GM13977 (cell line): ENCODE data around the gene RHBDL3.
A peak's percentile ranks its signal among the peaks of the same experiment; 100 is the strongest.
"Not testable (repeated sequence)": the region's sequence is repeated elsewhere in the genome, so short reads cannot be mapped to it uniquely, and the experiment has no call there.

Experiments
- DNase-seq: peaks from one replicate; pipeline ENCODE4 v3.0.0; 2012; ENCODE audit warnings: low spot score
- CTCF ChIP-seq: IDR thresholded peaks from 2 replicates; pipeline ENCODE4 v1.5.1; 2012; ENCODE audit warnings: mild to moderate bottlenecking, control low read depth; ENCODE audit not compliant: insufficient read depth; ENCODE audit errors: extremely low read depth, missing control alignments
- in situ Hi-C: fragments of 300-500 bp; cut with MboI; formaldehyde crosslinking; loops from one replicate; pipeline ENCODE4 v1.12.0; 2022; ENCODE audit warnings: low sequenced_read_pairs, low pct_unique_long_range_greater_than_20kb, mixed read lengths, inconsistent platforms; ENCODE audit not compliant: unreplicated experiment

RHBDL3 gene

DNA sequence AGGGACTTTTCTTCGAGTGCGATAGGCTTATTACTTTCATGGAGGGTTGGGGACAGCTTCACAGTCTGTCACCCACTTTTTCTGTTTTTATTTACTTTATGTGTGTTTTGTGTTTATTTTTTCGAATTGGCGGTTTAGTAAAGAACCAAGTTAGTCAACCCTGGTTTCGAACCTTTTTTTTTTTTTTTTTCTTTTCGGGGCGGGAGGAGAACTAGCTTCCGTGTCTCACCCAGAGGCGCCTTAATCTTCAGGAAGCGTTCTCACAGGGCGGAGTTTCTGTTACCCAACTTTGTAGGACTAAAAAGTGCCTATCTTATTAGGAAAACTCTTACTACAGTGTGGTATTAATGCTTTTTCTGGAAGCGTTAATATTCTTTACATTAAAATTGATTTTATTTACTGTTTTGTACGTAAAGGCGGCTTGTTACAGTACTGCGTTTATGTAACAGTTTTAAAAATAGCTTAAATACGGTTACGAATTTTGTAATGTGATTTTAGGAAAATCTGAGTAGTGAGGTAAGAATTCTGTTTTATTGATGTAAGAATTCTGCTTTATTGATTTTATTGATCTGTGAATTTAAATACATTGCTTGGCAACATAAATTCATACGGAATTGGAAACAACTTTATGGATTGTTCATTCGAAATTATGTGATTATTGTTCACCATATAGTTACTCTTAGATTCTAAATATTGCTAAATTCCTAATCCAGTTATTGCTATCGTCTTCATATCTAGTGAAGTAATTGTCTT lies 85.2 kb downstream of the RHBDL3 start:
- in situ Hi-C loops, result no loop called here
- DNase-seq, result peak; percentile 34
- no peak for TF ChIP-seq CTCF

DNA sequence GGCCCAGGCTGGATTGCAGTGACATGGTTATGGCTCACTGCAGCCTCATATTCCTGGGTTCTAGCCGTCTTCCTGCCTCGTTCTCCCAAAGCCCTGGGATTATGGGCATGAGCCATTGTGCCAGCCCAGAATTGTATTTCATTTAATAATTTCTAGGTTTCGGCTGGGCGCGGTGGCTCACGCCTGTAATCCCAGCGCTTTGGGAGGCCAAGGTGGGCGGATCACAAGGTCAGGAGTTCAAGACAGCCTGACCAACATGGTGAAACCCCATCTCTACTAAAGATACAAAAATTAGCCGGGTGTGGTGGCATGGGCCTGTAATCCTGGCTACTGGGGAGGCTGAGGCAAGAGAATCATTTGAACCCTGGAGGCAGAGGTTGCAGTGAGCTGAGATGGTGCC lies 87.1 kb downstream of the RHBDL3 start:
- DNase-seq, in situ Hi-C loops: not testable (repeated sequence)

DNA sequence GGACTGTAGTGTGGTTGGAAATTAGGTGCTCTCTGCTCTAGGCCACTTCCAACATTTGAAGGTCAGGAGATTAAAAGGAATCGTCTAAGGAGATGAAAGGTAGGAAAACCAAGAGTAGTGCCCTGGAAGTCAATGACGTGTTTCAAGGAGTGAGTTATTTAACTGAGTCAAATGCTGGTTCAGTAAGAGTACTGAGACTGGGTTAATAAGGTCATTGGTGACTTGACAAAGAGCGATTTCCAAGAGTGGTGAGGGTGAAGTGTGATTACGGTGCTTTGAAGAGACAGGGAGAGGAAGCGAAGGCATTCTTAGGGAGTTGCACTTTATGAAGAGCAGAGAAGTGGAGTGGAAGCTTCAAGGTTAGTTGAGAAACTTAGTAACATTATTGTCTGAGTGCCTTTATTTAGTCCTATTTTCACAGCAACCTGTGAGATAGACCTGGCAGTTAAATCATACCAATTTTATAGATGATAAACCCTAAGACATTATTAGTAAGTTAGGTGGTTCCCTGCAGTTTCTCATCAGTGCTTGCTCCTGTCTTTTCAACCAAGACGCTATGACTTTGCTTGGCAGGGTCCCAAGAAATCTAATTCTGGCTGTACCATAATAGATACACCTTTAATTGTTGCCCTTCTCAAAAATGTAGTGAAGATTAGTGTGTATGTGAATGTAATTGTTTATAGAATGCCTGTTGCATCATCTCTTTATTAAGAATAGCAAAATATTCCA lies 90.2 kb downstream of the RHBDL3 start:
- in situ Hi-C loops, result no loop called here
- TF ChIP-seq CTCF, result no peak
- DNase-seq, result no peak

DNA sequence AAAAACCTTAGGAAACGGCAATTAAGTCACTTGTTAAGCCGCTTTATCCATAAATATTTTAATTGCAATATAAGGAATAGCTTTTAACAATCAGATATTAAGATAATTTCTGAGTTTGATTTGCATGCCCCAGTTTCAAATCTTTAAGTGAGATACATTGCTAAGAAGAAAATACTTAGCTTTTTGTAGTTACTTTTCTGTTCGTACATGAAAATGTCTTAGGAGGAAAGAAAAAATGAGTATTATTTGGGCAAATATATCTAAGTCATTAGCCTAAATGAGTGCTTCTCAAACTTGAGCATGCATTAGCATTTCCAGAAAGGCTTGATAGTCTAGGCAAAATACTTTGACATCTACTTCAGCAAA lies 90.7 kb downstream of the RHBDL3 start:
- no peak for TF ChIP-seq CTCF
- no peak for DNase-seq
- in situ Hi-C loops, result no loop called here

DNA sequence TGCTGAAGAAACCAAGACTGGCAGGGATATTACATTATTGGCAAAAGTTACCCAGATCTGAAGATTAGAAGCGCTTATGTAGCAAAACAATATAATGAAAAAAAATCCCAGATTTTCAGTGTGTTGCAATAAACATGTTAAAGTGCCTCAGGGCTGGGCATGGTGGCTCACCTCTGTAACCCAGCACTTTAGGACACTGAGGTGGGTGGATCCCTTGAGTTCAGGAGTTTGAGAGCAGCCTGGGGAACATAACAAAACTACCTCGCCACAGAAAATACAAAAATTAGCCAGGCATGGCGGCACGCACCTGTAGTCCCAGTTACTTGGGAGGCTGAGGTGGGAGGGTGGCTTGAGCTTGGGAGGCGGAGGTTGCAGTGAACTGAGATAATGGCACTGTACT lies 91.1 kb downstream of the RHBDL3 start:
- no peak for TF ChIP-seq CTCF
- in situ Hi-C loops, result no loop called here
- DNase-seq, result no peak

DNA sequence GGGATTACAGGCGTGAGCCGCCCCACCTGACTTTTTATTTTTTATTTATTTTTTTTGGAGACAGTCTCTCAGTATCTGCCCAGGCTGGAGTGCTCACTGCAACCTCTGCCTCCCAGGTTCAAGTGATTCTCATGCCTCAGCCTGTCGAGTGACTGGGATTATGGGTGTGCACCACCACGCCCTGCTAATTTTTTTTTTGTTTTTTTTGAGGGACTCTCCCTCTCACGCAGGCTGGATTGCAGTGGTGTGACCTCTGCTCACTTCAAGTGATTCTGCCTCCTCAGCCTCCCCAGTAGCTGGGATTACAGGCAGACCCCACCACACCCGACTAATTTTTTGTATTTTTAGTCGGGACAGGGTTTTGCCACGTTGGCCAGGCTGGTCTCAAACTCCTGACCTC lies 92.0 kb downstream of the RHBDL3 start:
- in situ Hi-C loops, result no loop called here
- no peak for DNase-seq
- TF ChIP-seq CTCF, result no peak

- in situ Hi-C loops, result no loop called here
- no peak for DNase-seq
- TF ChIP-seq CTCF, result no peak
These were observed 95.6 kb downstream of the RHBDL3 start for GRCh38 chr17:32361270-32361669.
